WTC11 (cell line): Measurements from ENCODE around the gene CUL2. TPM values are rescaled to one million over a fixed set of nuclear protein-coding genes. Genes with fewer than 3 reads are reported as not detected.

Experiments
- ATAC-seq: fragments of 200-7000 bp; cut with Tn5 transposase; 2 replicates; pipeline ENCODE4 v1.10.0; 2021; ENCODE audit warnings: mild to moderate bottlenecking, moderate library complexity
- CTCF ChIA-PET: fragments of 300-600 bp; sonication (Branson Sonifier 250); formaldehyde crosslinking; loops from one replicate; lab custom pipeline; 2021; ENCODE audit warnings: antibody characterized with exemption; lab: Charles Lee
- POLR2A ChIA-PET: fragments of 350-600 bp; sonication (Branson Sonifier 250); formaldehyde crosslinking; loops from one replicate; lab custom pipeline; 2021; ENCODE audit warnings: antibody characterized with exemption; lab: Charles Lee
- DNase-seq: peaks from one replicate; pipeline ENCODE4 v3.0.0; 2021; ENCODE audit warnings: low spot score
- H3K27ac Mint-ChIP-seq: 2 replicates; pipeline ENCODE4 v1.8.0; 2021; ENCODE audit warnings: mixed read lengths
- H3K27me3 Mint-ChIP-seq: 2 replicates; pipeline ENCODE4 v1.8.0; 2021; ENCODE audit warnings: low read depth, mild to moderate bottlenecking, moderate library complexity, mixed read lengths
- H3K36me3 Mint-ChIP-seq: 2 replicates; pipeline ENCODE4 v1.8.0; 2021; ENCODE audit warnings: mixed read lengths
- H3K4me1 Mint-ChIP-seq: 2 replicates; pipeline ENCODE4 v1.8.0; 2022; ENCODE audit warnings: mixed read lengths
- H3K4me3 Mint-ChIP-seq: 2 replicates; pipeline ENCODE4 v1.8.0; 2021; ENCODE audit warnings: mild to moderate bottlenecking, moderate library complexity, mixed read lengths
- H3K9me3 Mint-ChIP-seq: 2 replicates; pipeline ENCODE4 v1.8.0; 2021; ENCODE audit warnings: mixed read lengths
- ELF4 ChIP-seq: sonication (generic); formaldehyde crosslinking; IDR thresholded peaks from 2 replicates; pipeline ENCODE4 v1.8.1; 2022; ENCODE audit warnings: low read depth, mild to moderate bottlenecking, moderate library complexity, missing genetic modification reagents
- ESRRA ChIP-seq: sonication (generic); formaldehyde crosslinking; IDR thresholded peaks from 2 replicates; pipeline ENCODE4 v1.8.1; 2022; ENCODE audit warnings: mild to moderate bottlenecking, missing genetic modification reagents, borderline replicate concordance
- FOXK1 ChIP-seq: sonication (generic); formaldehyde crosslinking; IDR thresholded peaks from 2 replicates; pipeline ENCODE4 v1.8.0; 2022; ENCODE audit warnings: mild to moderate bottlenecking, moderate library complexity, missing genetic modification reagents
- GRHL2 ChIP-seq: fragments of 250-450 bp; sonication (Bioruptor Pico); IDR thresholded peaks from 2 replicates; pipeline ENCODE4 v1.8.0; 2022; ENCODE audit warnings: mild to moderate bottlenecking, moderate library complexity; ENCODE audit not compliant: insufficient replicate concordance, severe bottlenecking
- GTF2I ChIP-seq: fragments of 250-450 bp; sonication (Bioruptor Pico); conservative IDR thresholded peaks from 2 replicates; pipeline ENCODE4 v1.4.0; 2021; ENCODE audit warnings: mild to moderate bottlenecking
- HMGA2 ChIP-seq: fragments of 250-450 bp; sonication (Bioruptor Pico); IDR thresholded peaks from 2 replicates; pipeline ENCODE4 v1.4.0; 2021; ENCODE audit warnings: mild to moderate bottlenecking, moderate library complexity
- IRF2 ChIP-seq: sonication (generic); formaldehyde crosslinking; IDR thresholded peaks from 2 replicates; pipeline ENCODE4 v1.8.0; 2022; ENCODE audit warnings: low read depth, missing genetic modification reagents, borderline replicate concordance
- JUN ChIP-seq: sonication (generic); formaldehyde crosslinking; IDR thresholded peaks from 2 replicates; pipeline ENCODE4 v1.8.0; 2023; ENCODE audit warnings: mild to moderate bottlenecking, missing genetic modification reagents
- KAT7 ChIP-seq: sonication (generic); formaldehyde crosslinking; IDR thresholded peaks from 2 replicates; pipeline ENCODE4 v1.8.1; 2023; ENCODE audit warnings: missing genetic modification reagents, mild to moderate bottlenecking, borderline replicate concordance
- MYBL2 ChIP-seq: sonication (generic); formaldehyde crosslinking; IDR thresholded peaks from 2 replicates; pipeline ENCODE4 v1.8.1; 2023; ENCODE audit warnings: mild to moderate bottlenecking, moderate library complexity, missing genetic modification reagents
- NFATC4 ChIP-seq: fragments of 250-450 bp; sonication (Bioruptor Pico); IDR thresholded peaks from 2 replicates; pipeline ENCODE4 v1.9.0; 2021; ENCODE audit warnings: mild to moderate bottlenecking
- NR1H2 ChIP-seq: sonication (generic); formaldehyde crosslinking; IDR thresholded peaks from 2 replicates; pipeline ENCODE4 v1.9.0; 2021; ENCODE audit warnings: mild to moderate bottlenecking, moderate library complexity, missing genetic modification reagents
- SP1 ChIP-seq: sonication (generic); formaldehyde crosslinking; conservative IDR thresholded peaks from 2 replicates; pipeline ENCODE4 v1.8.1; 2022; ENCODE audit warnings: missing genetic modification reagents
- TCF7 ChIP-seq: sonication (generic); formaldehyde crosslinking; IDR thresholded peaks from 2 replicates; pipeline ENCODE4 v1.8.0; 2022; ENCODE audit warnings: mild to moderate bottlenecking, low read depth, missing genetic modification reagents, moderate library complexity
- ZNF121 ChIP-seq: sonication (generic); formaldehyde crosslinking; IDR thresholded peaks from 2 replicates; pipeline ENCODE4 v1.8.0; 2023; ENCODE audit warnings: missing genetic modification reagents
- ZNF232 ChIP-seq: sonication (generic); formaldehyde crosslinking; IDR thresholded peaks from 2 replicates; pipeline ENCODE4 v1.8.0; 2022; ENCODE audit warnings: mild to moderate bottlenecking, missing genetic modification reagents
- ZNF263 ChIP-seq: sonication (generic); formaldehyde crosslinking; IDR thresholded peaks from 2 replicates; pipeline ENCODE4 v1.8.1; 2022; ENCODE audit warnings: low read depth, mild to moderate bottlenecking, moderate library complexity, missing genetic modification reagents
- ZNF396 ChIP-seq: fragments of 250-450 bp; sonication (Bioruptor Pico); IDR thresholded peaks from 2 replicates; pipeline ENCODE4 v1.8.0; 2021; ENCODE audit warnings: mild to moderate bottlenecking, moderate library complexity, borderline replicate concordance
- ZNF671 ChIP-seq: fragments of 250-450 bp; sonication (Bioruptor Pico); IDR thresholded peaks from 2 replicates; pipeline ENCODE4 v1.8.0; 2021; ENCODE audit warnings: mild to moderate bottlenecking
- total RNA-seq: library from RNA; stranded (reverse); gene quantifications from 3 replicates; pipeline ENCODE4 v1.2.3, GENCODE V29; 2021
- TF ChIP-seq, protein P1 (sequence below): sonication (generic); formaldehyde crosslinking; IDR thresholded peaks from 2 replicates; pipeline ENCODE4 v1.8.1; 2023; ENCODE audit warnings: mild to moderate bottlenecking, missing genetic modification reagents, moderate library complexity
- TF ChIP-seq, protein P2 (sequence below): sonication (generic); formaldehyde crosslinking; IDR thresholded peaks from 2 replicates; pipeline ENCODE4 v1.8.0; 2022; ENCODE audit warnings: mild to moderate bottlenecking, missing genetic modification reagents
- TF ChIP-seq, protein P3 (sequence below): fragments of 250-450 bp; sonication (Bioruptor Pico); IDR thresholded peaks from 2 replicates; pipeline ENCODE4 v1.9.0; 2021; ENCODE audit warnings: mild to moderate bottlenecking
- TF ChIP-seq, protein P4 (sequence below): sonication (generic); formaldehyde crosslinking; IDR thresholded peaks from 2 replicates; pipeline ENCODE4 v1.8.0; 2022; ENCODE audit warnings: mild to moderate bottlenecking, missing genetic modification reagents
- TF ChIP-seq, protein P5 (sequence below): sonication (generic); formaldehyde crosslinking; IDR thresholded peaks from 2 replicates; pipeline ENCODE4 v1.8.0; 2023; ENCODE audit warnings: missing genetic modification reagents

The CUL2 gene
- total RNA-seq, 1 experiment from 2014 or later, result 38.3 TPM

DNA sequence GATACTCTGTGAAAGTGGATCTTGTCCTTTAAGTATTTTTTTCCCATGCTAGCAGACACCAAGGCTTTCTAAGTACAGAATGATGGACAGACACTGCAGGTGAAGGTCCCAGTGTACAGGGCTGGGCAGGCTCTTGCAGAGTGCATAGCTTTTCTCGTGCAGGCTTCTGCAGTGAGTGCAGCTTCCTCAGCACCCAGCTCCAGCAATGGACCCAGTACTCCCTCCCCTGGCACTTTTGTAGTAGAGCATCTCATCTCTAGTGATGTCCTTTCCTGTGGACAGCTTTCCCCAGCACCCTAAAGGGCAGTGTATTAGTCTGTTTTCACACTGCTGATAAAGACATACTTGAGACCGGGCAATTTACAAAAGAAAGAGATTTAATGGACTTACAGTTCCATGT, 104.3 kb downstream of the CUL2 start:
- H3K4me3 Mint-ChIP-seq, result no peak overlapping the region
- peak; percentile 50 for DNase-seq
- H3K4me1 Mint-ChIP-seq, result peaks cover 2% of the 10 kb centered on the region
- H3K9me3 Mint-ChIP-seq, result peaks cover 13% of the 10 kb centered on the region
- no peaks in the 10 kb centered on the region for H3K27me3 Mint-ChIP-seq
- peaks cover 12% of the 10 kb centered on the region for H3K36me3 Mint-ChIP-seq
- peak; percentile 99 for ATAC-seq
- CTCF ChIA-PET, result interaction anchor here (0.5 to 2.9 kb wide), 31 partner anchors 9 to 680 kb away, joined by 3 to 24 read pairs (median 4); partner anchors contain the start of gene PARD3
- no peak for TF ChIP-seq ZNF396 (CRISPR knock-in tag)
- TF ChIP-seq, protein P1, sequence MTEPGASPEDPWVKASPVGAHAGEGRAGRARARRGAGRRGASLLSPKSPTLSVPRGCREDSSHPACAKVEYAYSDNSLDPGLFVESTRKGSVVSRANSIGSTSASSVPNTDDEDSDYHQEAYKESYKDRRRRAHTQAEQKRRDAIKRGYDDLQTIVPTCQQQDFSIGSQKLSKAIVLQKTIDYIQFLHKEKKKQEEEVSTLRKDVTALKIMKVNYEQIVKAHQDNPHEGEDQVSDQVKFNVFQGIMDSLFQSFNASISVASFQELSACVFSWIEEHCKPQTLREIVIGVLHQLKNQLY (CRISPR knock-in tag), result no peak
- H3K27ac Mint-ChIP-seq, result no peak overlapping the region
- POLR2A ChIA-PET, result no interaction called here

DNA sequence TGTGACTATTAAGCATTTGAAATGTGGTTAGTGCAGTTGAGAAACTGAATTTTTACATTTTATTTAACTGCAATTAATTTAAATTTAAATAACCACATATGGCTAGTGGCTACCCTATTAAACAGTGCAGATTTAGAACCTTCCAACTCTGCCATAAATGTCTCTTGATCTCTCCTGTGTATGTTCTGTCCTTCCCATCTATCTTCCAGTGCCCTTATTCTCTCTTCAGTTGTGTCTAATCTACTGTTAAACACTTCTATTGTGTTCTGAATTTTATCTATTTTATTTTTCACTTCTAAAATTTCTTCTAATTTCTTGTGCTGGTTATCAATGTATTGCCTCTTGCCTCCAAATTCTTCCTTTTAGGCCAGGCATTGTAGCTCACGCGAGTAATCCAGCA, 105.0 kb downstream of the CUL2 start:
- Mint-ChIP-seq H3K36me3 (peaks cover 12% of the 10 kb centered on the region), H3K27ac (no peak overlapping the region), H3K4me1 (peaks cover 2% of the 10 kb centered on the region), H3K27me3 (no peaks in the 10 kb centered on the region), H3K4me3 (no peak overlapping the region), H3K9me3 (peaks cover 13% of the 10 kb centered on the region)
- POLR2A ChIA-PET, result no interaction called here
- no peak for ATAC-seq
- CTCF ChIA-PET, result interaction anchor here (0.6 to 2.9 kb wide), 27 partner anchors 10 to 679 kb away, joined by 3 to 24 read pairs (median 4); partner anchors contain the start of gene PARD3
- TF ChIP-seq, protein P2, sequence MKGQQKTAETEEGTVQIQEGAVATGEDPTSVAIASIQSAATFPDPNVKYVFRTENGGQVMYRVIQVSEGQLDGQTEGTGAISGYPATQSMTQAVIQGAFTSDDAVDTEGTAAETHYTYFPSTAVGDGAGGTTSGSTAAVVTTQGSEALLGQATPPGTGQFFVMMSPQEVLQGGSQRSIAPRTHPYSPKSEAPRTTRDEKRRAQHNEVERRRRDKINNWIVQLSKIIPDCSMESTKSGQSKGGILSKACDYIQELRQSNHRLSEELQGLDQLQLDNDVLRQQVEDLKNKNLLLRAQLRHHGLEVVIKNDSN (CRISPR knock-in tag), result no peak
- TF ChIP-seq, protein P3, sequence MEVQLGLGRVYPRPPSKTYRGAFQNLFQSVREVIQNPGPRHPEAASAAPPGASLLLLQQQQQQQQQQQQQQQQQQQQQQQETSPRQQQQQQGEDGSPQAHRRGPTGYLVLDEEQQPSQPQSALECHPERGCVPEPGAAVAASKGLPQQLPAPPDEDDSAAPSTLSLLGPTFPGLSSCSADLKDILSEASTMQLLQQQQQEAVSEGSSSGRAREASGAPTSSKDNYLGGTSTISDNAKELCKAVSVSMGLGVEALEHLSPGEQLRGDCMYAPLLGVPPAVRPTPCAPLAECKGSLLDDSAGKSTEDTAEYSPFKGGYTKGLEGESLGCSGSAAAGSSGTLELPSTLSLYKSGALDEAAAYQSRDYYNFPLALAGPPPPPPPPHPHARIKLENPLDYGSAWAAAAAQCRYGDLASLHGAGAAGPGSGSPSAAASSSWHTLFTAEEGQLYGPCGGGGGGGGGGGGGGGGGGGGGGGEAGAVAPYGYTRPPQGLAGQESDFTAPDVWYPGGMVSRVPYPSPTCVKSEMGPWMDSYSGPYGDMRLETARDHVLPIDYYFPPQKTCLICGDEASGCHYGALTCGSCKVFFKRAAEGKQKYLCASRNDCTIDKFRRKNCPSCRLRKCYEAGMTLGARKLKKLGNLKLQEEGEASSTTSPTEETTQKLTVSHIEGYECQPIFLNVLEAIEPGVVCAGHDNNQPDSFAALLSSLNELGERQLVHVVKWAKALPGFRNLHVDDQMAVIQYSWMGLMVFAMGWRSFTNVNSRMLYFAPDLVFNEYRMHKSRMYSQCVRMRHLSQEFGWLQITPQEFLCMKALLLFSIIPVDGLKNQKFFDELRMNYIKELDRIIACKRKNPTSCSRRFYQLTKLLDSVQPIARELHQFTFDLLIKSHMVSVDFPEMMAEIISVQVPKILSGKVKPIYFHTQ (CRISPR knock-in tag), result no peak
- no peak for TF ChIP-seq ZNF121 (CRISPR knock-in tag)
- no peak for TF ChIP-seq NFATC4 (CRISPR knock-in tag)
- TF ChIP-seq ZNF263 (CRISPR knock-in tag), result no peak
- TF ChIP-seq ELF4 (CRISPR knock-in tag), result no peak
- no peak for TF ChIP-seq NR1H2
- TF ChIP-seq ESRRA (CRISPR knock-in tag), result no peak
- TF ChIP-seq IRF2, result no peak
- TF ChIP-seq ZNF671 (CRISPR knock-in tag), result no peak
- no peak for TF ChIP-seq TCF7 (CRISPR knock-in tag)
- no peak for TF ChIP-seq MYBL2 (CRISPR knock-in tag)
- TF ChIP-seq, protein P4, sequence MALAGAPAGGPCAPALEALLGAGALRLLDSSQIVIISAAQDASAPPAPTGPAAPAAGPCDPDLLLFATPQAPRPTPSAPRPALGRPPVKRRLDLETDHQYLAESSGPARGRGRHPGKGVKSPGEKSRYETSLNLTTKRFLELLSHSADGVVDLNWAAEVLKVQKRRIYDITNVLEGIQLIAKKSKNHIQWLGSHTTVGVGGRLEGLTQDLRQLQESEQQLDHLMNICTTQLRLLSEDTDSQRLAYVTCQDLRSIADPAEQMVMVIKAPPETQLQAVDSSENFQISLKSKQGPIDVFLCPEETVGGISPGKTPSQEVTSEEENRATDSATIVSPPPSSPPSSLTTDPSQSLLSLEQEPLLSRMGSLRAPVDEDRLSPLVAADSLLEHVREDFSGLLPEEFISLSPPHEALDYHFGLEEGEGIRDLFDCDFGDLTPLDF (CRISPR knock-in tag), result no peak
- TF ChIP-seq, protein P5, sequence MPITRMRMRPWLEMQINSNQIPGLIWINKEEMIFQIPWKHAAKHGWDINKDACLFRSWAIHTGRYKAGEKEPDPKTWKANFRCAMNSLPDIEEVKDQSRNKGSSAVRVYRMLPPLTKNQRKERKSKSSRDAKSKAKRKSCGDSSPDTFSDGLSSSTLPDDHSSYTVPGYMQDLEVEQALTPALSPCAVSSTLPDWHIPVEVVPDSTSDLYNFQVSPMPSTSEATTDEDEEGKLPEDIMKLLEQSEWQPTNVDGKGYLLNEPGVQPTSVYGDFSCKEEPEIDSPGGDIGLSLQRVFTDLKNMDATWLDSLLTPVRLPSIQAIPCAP (CRISPR knock-in tag), result no peak
- DNase-seq, result no peak

DNA sequence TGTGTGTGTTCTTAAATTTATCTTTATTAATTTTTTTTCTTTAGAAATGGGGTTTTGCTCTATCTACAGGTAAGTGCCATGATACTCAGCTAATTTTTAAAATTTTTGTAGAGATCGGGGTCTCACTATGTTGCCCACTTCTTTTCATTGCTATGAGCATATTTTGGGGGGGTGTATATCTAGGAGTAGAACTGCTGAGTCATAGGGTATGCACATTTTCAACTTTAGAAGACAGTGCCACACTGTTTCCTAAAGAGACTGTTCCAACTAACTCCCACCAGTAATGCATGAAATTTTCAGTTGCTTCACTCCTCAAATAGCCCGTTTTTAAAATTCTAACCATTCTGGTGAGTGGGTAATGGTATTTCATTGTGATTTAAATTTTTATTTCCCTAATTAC, 108.3 kb downstream of the CUL2 start:
- H3K4me1 Mint-ChIP-seq, result peaks cover 2% of the 10 kb centered on the region
- CTCF ChIA-PET, result interaction anchor here (2.1 kb wide), 1 partner anchor 13 kb away, joined by 7 read pairs; no protein-coding TSS in a partner anchor
- no peak for ATAC-seq
- DNase-seq, result no peak
- H3K27ac Mint-ChIP-seq, result no peak overlapping the region
- H3K9me3 Mint-ChIP-seq, result peaks cover 15% of the 10 kb centered on the region
- POLR2A ChIA-PET, result no interaction called here
- peaks cover 13% of the 10 kb centered on the region for H3K36me3 Mint-ChIP-seq
- peaks cover under 1% of the 10 kb centered on the region; the same call in 1 of the 2 replicates for H3K27me3 Mint-ChIP-seq
- no peak overlapping the region for H3K4me3 Mint-ChIP-seq
- TF ChIP-seq, protein P4 (CRISPR knock-in tag), result no peak
- TF ChIP-seq SP1 (CRISPR knock-in tag), result no peak
- no peak for TF ChIP-seq HMGA2 (CRISPR knock-in tag)
- TF ChIP-seq, protein P1 (CRISPR knock-in tag), result no peak
- TF ChIP-seq FOXK1, result no peak
- no peak for TF ChIP-seq ZNF121 (CRISPR knock-in tag)
- TF ChIP-seq, protein P5 (CRISPR knock-in tag), result no peak
- TF ChIP-seq KAT7 (CRISPR knock-in tag), result no peak
- TF ChIP-seq ZNF232 (CRISPR knock-in tag), result no peak
- TF ChIP-seq GTF2I, result no peak
- TF ChIP-seq GRHL2 (CRISPR knock-in tag), result no peak
- TF ChIP-seq JUN (CRISPR knock-in tag), result no peak
